GM12878 (cell line): ENCODE data around the gene EYA4. TPM values are rescaled to one million over a fixed set of nuclear protein-coding genes. Genes with fewer than 3 reads are reported as not detected.

Experiments
- ATAC-seq: fragments of 200-7000 bp; cut with Tn5 transposase; 3 replicates; pipeline ENCODE4 v1.9.1; 2020; ENCODE audit warnings: mild to moderate bottlenecking, moderate library complexity
- BruUV-seq: library from RNA; stranded (reverse); fragments of 400-500 nt; replicated peaks from 2 replicates; lab custom pipeline; 2021; lab: Mats Ljungman, UMichigan
- CTCF ChIA-PET: fragments of 300-600 bp; sonication (Branson Sonifier 250); formaldehyde crosslinking; extraction: SDS; loops from one replicate; lab custom pipeline; 2021; ENCODE audit warnings: inconsistent platforms; lab: Yijun Ruan, JAX
- POLR2A ChIA-PET: fragments of 350-600 bp; formaldehyde crosslinking; extraction: SDS; loops from one replicate; lab custom pipeline; 2021; ENCODE audit warnings: inconsistent platforms; lab: Charles Lee
- RAD21 ChIA-PET: fragments of 300-600 bp; sonication (Branson Sonifier 250); formaldehyde crosslinking; loops from one replicate; lab custom pipeline; 2023; ENCODE audit warnings: antibody characterized with exemption; ENCODE audit not compliant: unreplicated experiment; lab: Charles Lee
- SMC1A ChIA-PET: fragments of 300-600 bp; sonication (Branson Sonifier 250); formaldehyde crosslinking; loops from one replicate; lab custom pipeline; 2023; ENCODE audit not compliant: unreplicated experiment, uncharacterized antibody; lab: Charles Lee
- DNase-seq: peaks from one replicate; pipeline ENCODE4 v3.0.0-alpha.2; 2011; ENCODE audit warnings: low read depth, low spot score
- FAIRE-seq: peaks from 3 replicates; lab custom pipeline; 2011; peaks lifted over from hg19 to GRCh38; lab: Jason Lieb, UNC
- H2AFZ ChIP-seq: 2 replicates; pipeline ENCODE4 v1.6.0; 2011; ENCODE audit warnings: low read depth, low read length, control low read depth; ENCODE audit not compliant: control insufficient read depth
- H3K27ac ChIP-seq: 2 replicates; pipeline ENCODE4 v1.5.1; 2011; ENCODE audit warnings: control low read depth; ENCODE audit not compliant: control insufficient read depth, insufficient read depth
- H3K27me3 ChIP-seq, 2 experiments: replicated peaks in 1 of 2; 2 replicates each; pipeline versions ENCODE4 v1.6.0 to v1.6.1; 2011; ENCODE audit warnings: low read length in 1 of 2; ENCODE audit not compliant: control insufficient read depth in 2 of 2, insufficient read depth in 2 of 2
- H3K36me3 ChIP-seq, 2 experiments: 2 replicates each; pipeline ENCODE4 v1.5.1; 2011; ENCODE audit warnings: low read length in 1 of 2; ENCODE audit not compliant: control insufficient read depth in 2 of 2, insufficient read depth in 2 of 2
- H3K4me1 ChIP-seq: 2 replicates; pipeline ENCODE4 v1.6.1; 2011; ENCODE audit warnings: mild to moderate bottlenecking, low read length, moderate library complexity, mixed read lengths; ENCODE audit not compliant: control insufficient read depth, insufficient read depth
- H3K4me2 ChIP-seq: 2 replicates; pipeline ENCODE4 v1.6.0; 2011; ENCODE audit warnings: control low read depth; ENCODE audit not compliant: control insufficient read depth, insufficient read depth
- H3K4me3 ChIP-seq: fragments of 200-600 bp; sonication (generic); 2 replicates; pipeline ENCODE4 v1.5.1; 2016
- H3K79me2 ChIP-seq: 2 replicates; pipeline ENCODE4 v1.6.0; 2011; ENCODE audit warnings: low read length; ENCODE audit not compliant: control insufficient read depth, insufficient read depth
- H3K9ac ChIP-seq: 2 replicates; pipeline ENCODE4 v1.8.0; 2011; ENCODE audit warnings: low read length, control low read depth, mixed read lengths; ENCODE audit not compliant: control insufficient read depth, insufficient read depth
- H3K9me3 ChIP-seq: replicated peaks from 3 replicates; pipeline ENCODE4 v1.5.1; 2011; ENCODE audit warnings: mild to moderate bottlenecking, low read length; ENCODE audit not compliant: control insufficient read depth, insufficient read depth
- H4K20me1 ChIP-seq: 2 replicates; pipeline ENCODE4 v1.6.0; 2011; ENCODE audit not compliant: control insufficient read depth, insufficient read depth
- ATF7 ChIP-seq: fragments of 450-650 bp; IDR thresholded peaks from 2 replicates; pipeline ENCODE4 v1.6.1; 2016; ENCODE audit warnings: low read depth, mild to moderate bottlenecking
- BRCA1 ChIP-seq: IDR thresholded peaks from 2 replicates; pipeline ENCODE4 v1.6.1; 2011; ENCODE audit warnings: low read depth, low read length, improper control_type of control experiment
- CBX5 ChIP-seq: sonication (generic); IDR thresholded peaks from 2 replicates; pipeline ENCODE4 v1.6.1; 2016; ENCODE audit warnings: low read depth, moderate library complexity, mild to moderate bottlenecking, inconsistent platforms
- ESRRA ChIP-seq: IDR thresholded peaks from 2 replicates; pipeline ENCODE4 v1.6.1; 2012; ENCODE audit warnings: mild to moderate bottlenecking, low read length, improper control_type of control experiment
- IKZF2 ChIP-seq, 2 experiments: fragments of 450-650 bp; IDR thresholded peaks; 2 replicates each; pipeline ENCODE4 v1.6.1; 2017; ENCODE audit warnings: mild to moderate bottlenecking in 2 of 2, moderate library complexity in 2 of 2
- LARP7 ChIP-seq: fragments of 450-650 bp; IDR thresholded peaks from 2 replicates; pipeline ENCODE4 v1.6.1; 2017; ENCODE audit warnings: mild to moderate bottlenecking
- NR2C1 ChIP-seq: fragments of 450-650 bp; IDR thresholded peaks from 2 replicates; pipeline ENCODE4 v1.6.1; 2017; ENCODE audit warnings: antibody characterized with exemption, mild to moderate bottlenecking, moderate library complexity
- NR2C2 ChIP-seq: IDR thresholded peaks from 2 replicates; pipeline ENCODE4 v1.6.1; 2011; ENCODE audit warnings: borderline replicate concordance, low read depth; ENCODE audit not compliant: control insufficient read depth, insufficient read length
- PAX5 ChIP-seq: IDR thresholded peaks from 2 replicates; pipeline ENCODE4 v1.6.1; 2011; ENCODE audit warnings: low read depth, low read length, borderline replicate concordance
- POLR2A ChIP-seq: IDR thresholded peaks from 2 replicates; pipeline ENCODE4 v1.6.1; 2011; ENCODE audit warnings: low read depth, mild to moderate bottlenecking, low read length
- RAD51 ChIP-seq: fragments of 450-650 bp; IDR thresholded peaks from 2 replicates; pipeline ENCODE4 v1.6.1; 2016; ENCODE audit warnings: moderate library complexity, mild to moderate bottlenecking, inconsistent platforms
- RELA ChIP-seq: fragments of 450-650 bp; IDR thresholded peaks from 2 replicates; pipeline ENCODE4 v1.8.0; 2014; ENCODE audit warnings: borderline replicate concordance; ENCODE audit not compliant: partially characterized antibody
- SMAD1 ChIP-seq: fragments of 450-650 bp; IDR thresholded peaks from 2 replicates; pipeline ENCODE4 v1.6.1; 2018; ENCODE audit warnings: mild to moderate bottlenecking, low read depth; ENCODE audit not compliant: partially characterized antibody
- SREBF2 ChIP-seq: IDR thresholded peaks from 2 replicates; pipeline ENCODE4 v1.6.1; 2012; ENCODE audit warnings: mild to moderate bottlenecking, low read length
- STAT1 ChIP-seq: fragments of 450-650 bp; conservative IDR thresholded peaks from 2 replicates; pipeline ENCODE4 v1.6.1; 2014; ENCODE audit warnings: antibody characterized with exemption, mild to moderate bottlenecking
- ZNF592 ChIP-seq: fragments of 450-650 bp; IDR thresholded peaks from 2 replicates; pipeline ENCODE4 v1.6.1; 2017; ENCODE audit warnings: mild to moderate bottlenecking, moderate library complexity
- WGBS: methylation state at CpG from one replicate; pipeline ENCODE4 v1.1.6; 2016; ENCODE audit warnings: low lambda C conversion rate; ENCODE audit not compliant: insufficient replicate concordance, insufficient coverage; ENCODE audit errors: missing lambda C conversion rate; 5-methylcytosine and 5-hydroxymethylcytosine counted together
- in situ Hi-C: fragments of 300-500 bp; cut with MboI; formaldehyde crosslinking; loops from 9 replicates; pipeline ENCODE4 v1.14.3; 2018; ENCODE audit warnings: mixed read lengths
- intact Hi-C: fragments of 100-400 bp; cut with micrococcal nuclease; formaldehyde crosslinking; loops from one replicate; pipeline ENCODE4 v1.14.2; 2022; ENCODE audit not compliant: unreplicated experiment
- polyA plus RNA-seq, 11 experiments: library from polyadenylated mRNA; depleted of rRNA in 4 of 11; unstranded in 6 of 11; stranded (reverse) in 5 of 11; fragments of >200 nt; fragmentation: Nextera tagmentation in 4 of 11; fragmentation: Illumina TruSeq in 1 of 11; extraction: Ambion mirVana in 4 of 11; extraction: Trizol in 1 of 11; gene quantifications; 1 replicate in 1 of 11; 2 replicates in 10 of 11; pipeline versions ENCODE4 v1.2.1 to v1.2.3, GENCODE V29; 2011 to 2016; ENCODE audit warnings: inconsistent platforms in 2 of 11, missing spikeins in 2 of 11, low read depth in 1 of 11
- total RNA-seq, 4 experiments: library from RNA; depleted of rRNA in 3 of 4; stranded (reverse); fragments of >200 nt in 3 of 4; fragmentation: Illumina TruSeq in 1 of 4; extraction: Trizol in 1 of 4; gene quantifications; 2 replicates each; pipeline versions ENCODE4 v1.2.1 to v1.2.3, GENCODE V29; 2013 to 2021
- TF ChIP-seq, protein P1 (sequence below): fragments of 450-650 bp; formaldehyde crosslinking; IDR thresholded peaks from 2 replicates; pipeline ENCODE4 v1.4.0; 2022; ENCODE audit warnings: mild to moderate bottlenecking, moderate library complexity
- TF ChIP-seq, protein P2 (sequence below): fragments of 450-650 bp; IDR thresholded peaks from 2 replicates; pipeline ENCODE4 v1.6.1; 2014; ENCODE audit warnings: mild to moderate bottlenecking

EYA4 gene
- total and polyA plus RNA-seq, 10 of the 15 experiments (the other 5 are each of a cell fraction or from before 2014, with no cell fraction given) = 0.02 TPM; not detected in 9

GRCh38 chr6:133394630-133395029 is 153.5 kb downstream of the EYA4 start:
- Histone ChIP-seq H3K4me3 (no peak overlapping the region), H3K9ac (no peak overlapping the region), H3K9me3 (no peaks in the 10 kb centered on the region), H3K4me1 (no peaks in the 10 kb centered on the region), H3K27ac (no peak overlapping the region), H3K27me3 (no peaks in the 10 kb centered on the region), H2AFZ (no peak overlapping the region), H4K20me1 (no peaks in the 10 kb centered on the region), H3K4me2 (no peak overlapping the region), H3K79me2 (no peaks in the 10 kb centered on the region), H3K36me3 (no peaks in the 10 kb centered on the region)
- ChIA-PET POLR2A (no interaction called here), RAD21 (no interaction called here), SMC1A (no interaction called here), CTCF (no interaction called here)
- TF ChIP-seq RAD51 (no peak), STAT1 (no peak), RELA (no peak), POLR2A (no peak), ATF7 (no peak), IKZF2 (IDR thresholded peaks at IDR 0.05) (no peak), CBX5 (no peak), ESRRA (no peak), SREBF2 (no peak), NR2C1 (no peak), SMAD1 (no peak), BRCA1 (no peak), LARP7 (no peak), NR2C2 (no peak), ZNF592 (no peak), PAX5 (no peak)
- TF ChIP-seq, protein P1, sequence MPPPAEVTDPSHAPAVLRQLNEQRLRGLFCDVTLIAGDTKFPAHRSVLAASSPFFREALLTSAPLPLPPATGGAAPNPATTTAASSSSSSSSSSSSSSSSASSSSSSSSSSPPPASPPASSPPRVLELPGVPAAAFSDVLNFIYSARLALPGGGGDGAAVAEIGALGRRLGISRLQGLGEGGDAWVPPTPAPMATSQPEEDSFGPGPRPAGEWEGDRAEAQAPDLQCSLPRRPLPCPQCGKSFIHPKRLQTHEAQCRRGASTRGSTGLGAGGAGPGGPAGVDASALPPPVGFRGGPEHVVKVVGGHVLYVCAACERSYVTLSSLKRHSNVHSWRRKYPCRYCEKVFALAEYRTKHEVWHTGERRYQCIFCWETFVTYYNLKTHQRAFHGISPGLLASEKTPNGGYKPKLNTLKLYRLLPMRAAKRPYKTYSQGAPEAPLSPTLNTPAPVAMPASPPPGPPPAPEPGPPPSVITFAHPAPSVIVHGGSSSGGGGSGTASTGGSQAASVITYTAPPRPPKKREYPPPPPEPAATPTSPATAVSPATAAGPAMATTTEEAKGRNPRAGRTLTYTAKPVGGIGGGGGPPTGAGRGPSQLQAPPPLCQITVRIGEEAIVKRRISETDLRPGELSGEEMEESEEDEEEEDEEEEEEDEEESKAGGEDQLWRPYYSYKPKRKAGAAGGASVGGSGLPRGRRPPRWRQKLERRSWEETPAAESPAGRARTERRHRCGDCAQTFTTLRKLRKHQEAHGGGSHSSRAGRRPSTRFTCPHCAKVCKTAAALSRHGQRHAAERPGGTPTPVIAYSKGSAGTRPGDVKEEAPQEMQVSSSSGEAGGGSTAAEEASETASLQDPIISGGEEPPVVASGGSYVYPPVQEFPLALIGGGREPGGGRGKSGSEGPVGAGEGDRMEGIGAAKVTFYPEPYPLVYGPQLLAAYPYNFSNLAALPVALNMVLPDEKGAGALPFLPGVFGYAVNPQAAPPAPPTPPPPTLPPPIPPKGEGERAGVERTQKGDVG (CRISPR knock-in tag) = no peak
- TF ChIP-seq, protein P2, sequence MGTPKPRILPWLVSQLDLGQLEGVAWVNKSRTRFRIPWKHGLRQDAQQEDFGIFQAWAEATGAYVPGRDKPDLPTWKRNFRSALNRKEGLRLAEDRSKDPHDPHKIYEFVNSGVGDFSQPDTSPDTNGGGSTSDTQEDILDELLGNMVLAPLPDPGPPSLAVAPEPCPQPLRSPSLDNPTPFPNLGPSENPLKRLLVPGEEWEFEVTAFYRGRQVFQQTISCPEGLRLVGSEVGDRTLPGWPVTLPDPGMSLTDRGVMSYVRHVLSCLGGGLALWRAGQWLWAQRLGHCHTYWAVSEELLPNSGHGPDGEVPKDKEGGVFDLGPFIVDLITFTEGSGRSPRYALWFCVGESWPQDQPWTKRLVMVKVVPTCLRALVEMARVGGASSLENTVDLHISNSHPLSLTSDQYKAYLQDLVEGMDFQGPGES = no peak
- in situ Hi-C loops (no loop called here), intact Hi-C loops (no loop called here)
- BruUV-seq = no TSS peak
- FAIRE-seq = no peak
- no peak for ATAC-seq
- DNase-seq = no peak
- 0% methylated on average over 2 of the region's 2 CpGs for WGBS
